ENCODE results near the gene PARVA. TPM values are rescaled to one million over a fixed set of nuclear protein-coding genes. Genes with fewer than 3 reads are reported as not detected.

The PARVA gene
- polyA plus RNA-seq, 2 of the 4 experiments (the other 2 are of a cell fraction): 25.5 to 26.1 TPM

- ChIA-PET CTCF (no interaction called here), POLR2A (no interaction called here)
- no peak for ATAC-seq
- H3K27ac ChIP-seq: no peak overlapping the region
- TF ChIP-seq MAX (IDR thresholded peaks at IDR 0.05): no peak
- peak; percentile 32 to 65; a peak in 2 of 4 replicates for TF ChIP-seq CEBPB (IDR thresholded peaks at IDR 0.05)
- TF ChIP-seq KDM5A (IDR thresholded peaks at IDR 0.05): no peak
- DNase-seq (ENCODE audit: low read depth in 1 of 2, low spot score in 1 of 2): no peak
- FAIRE-seq: no peak
- no peak overlapping the region for H3K4me3 ChIP-seq
- H3K9me3 ChIP-seq: no peaks in the 10 kb centered on the region
- H3K4me2 ChIP-seq: no peak overlapping the region
- H3K4me1 ChIP-seq: peaks cover 7% of the 10 kb centered on the region; the same call in 1 of the 3 replicates
Measured at GRCh38 chr11:12529793-12530192, 152.4 kb downstream of the PARVA start.

GRCh38 chr11:12531020-12531419 lies 153.6 kb downstream of the PARVA start:
- DNase-seq (ENCODE audit: low read depth in 1 of 2, low spot score in 1 of 2) (no peak), FAIRE-seq (no peak), ATAC-seq (no peak)
- Histone ChIP-seq H3K4me3 (no peak overlapping the region), H3K9me3 (no peaks in the 10 kb centered on the region), H3K27ac (no peak overlapping the region), H3K4me1 (peaks cover 7% of the 10 kb centered on the region; the same call in 1 of the 3 replicates), H3K4me2 (no peak overlapping the region)
- POLR2A ChIA-PET: no interaction called here
- TF ChIP-seq ZNF302 (CRISPR knock-in tag; IDR thresholded peaks at IDR 0.05): no peak
- no peak for TF ChIP-seq ZC3H11A (IDR thresholded peaks at IDR 0.05)
- TF ChIP-seq PHF8 (IDR thresholded peaks at IDR 0.05; ENCODE audit: borderline replicate concordance, low read depth): no peak
- 74% methylated on average over 5 of the region's 5 CpGs for WGBS (ENCODE audit: missing lambda C conversion rate)
- CTCF ChIA-PET: no interaction called here

- ATAC-seq (no peak), FAIRE-seq (no peak), DNase-seq (ENCODE audit: low read depth in 1 of 2, low spot score in 1 of 2) (no peak)
- Histone ChIP-seq H3K4me3 (no peak overlapping the region), H3K9me3 (no peaks in the 10 kb centered on the region), H3K27ac (no peak overlapping the region), H3K4me1 (peaks cover 1% of the 10 kb centered on the region; the same call in 1 of the 3 replicates), H3K4me2 (no peak overlapping the region)
- TF ChIP-seq MAX (IDR thresholded peaks at IDR 0.05): no peak
- TF ChIP-seq ATOH8 (CRISPR knock-in tag; IDR thresholded peaks at IDR 0.05; ENCODE audit: low read depth): no peak
- no peak for TF ChIP-seq CEBPB (IDR thresholded peaks at IDR 0.05)
- no peak for TF ChIP-seq RFX5 (IDR thresholded peaks at IDR 0.05)
- TF ChIP-seq HDAC2 (IDR thresholded peaks at IDR 0.05): no peak
- POLR2A ChIA-PET: no interaction called here
- CTCF ChIA-PET: no interaction called here
- WGBS (ENCODE audit: missing lambda C conversion rate): 83% methylated on average over 3 of the region's 3 CpGs
Measured at GRCh38 chr11:12531681-12532080, 154.3 kb downstream of the PARVA start.

GRCh38 chr11:12532580-12532979 lies 155.2 kb downstream of the PARVA start:
- no peak for FAIRE-seq
- no peak for ATAC-seq
- ChIA-PET CTCF (no interaction called here), POLR2A (no interaction called here)
- Histone ChIP-seq H3K4me3 (no peak overlapping the region), H3K9me3 (no peaks in the 10 kb centered on the region), H3K4me2 (no peak overlapping the region), H3K27ac (no peak overlapping the region), H3K4me1 (no peaks in the 10 kb centered on the region)
- 93% methylated on average over 14 of the region's 14 CpGs for WGBS (ENCODE audit: missing lambda C conversion rate)
- TF ChIP-seq MAFK (IDR thresholded peaks at IDR 0.05; ENCODE audit: partially characterized antibody): peak; percentile 34
- TF ChIP-seq MYC (IDR thresholded peaks at IDR 0.05; ENCODE audit: borderline replicate concordance, low read length): no peak
- no peak for DNase-seq (ENCODE audit: low read depth in 1 of 2, low spot score in 1 of 2)

- no peak for DNase-seq (ENCODE audit: low read depth in 1 of 2, low spot score in 1 of 2)
- Histone ChIP-seq H3K27ac (no peak overlapping the region), H3K4me1 (peaks cover 5% of the 10 kb centered on the region), H3K4me3 (no peak overlapping the region), H3K9me3 (no peaks in the 10 kb centered on the region), H3K4me2 (no peak overlapping the region)
- 61% methylated on average over 2 of the region's 2 CpGs for WGBS (ENCODE audit: missing lambda C conversion rate)
- ChIA-PET CTCF (interaction anchor here (0.8 to 1.4 kb wide), 3 partner anchors 9 to 30 kb away, joined by 3 to 5 read pairs (median 3); no protein-coding TSS in a partner anchor), POLR2A (no interaction called here)
- ATAC-seq: no peak
- no peak for FAIRE-seq
- TF ChIP-seq RARB (CRISPR knock-in tag; IDR thresholded peaks at IDR 0.05) (no peak), FOSL2 (IDR thresholded peaks at IDR 0.05) (no peak), FOSL2 (CRISPR knock-in tag; IDR thresholded peaks at IDR 0.05) (no peak), NPAS2 (CRISPR knock-in tag; IDR thresholded peaks at IDR 0.05; ENCODE audit: borderline replicate concordance) (no peak), CBX8 (IDR thresholded peaks at IDR 0.05) (no peak), ATOH8 (CRISPR knock-in tag; IDR thresholded peaks at IDR 0.05; ENCODE audit: low read depth) (no peak), PBX3 (IDR thresholded peaks at IDR 0.05) (no peak), NR3C1 (IDR thresholded peaks at IDR 0.05) (no peak), MYC (IDR thresholded peaks at IDR 0.05; ENCODE audit: borderline replicate concordance, low read length) (no peak), E2F6 (IDR thresholded peaks at IDR 0.05; ENCODE audit: borderline replicate concordance, low read depth) (no peak), BCL3 (IDR thresholded peaks at IDR 0.05) (no peak), MAX (IDR thresholded peaks at IDR 0.05) (no peak)
Measured at GRCh38 chr11:12534549-12534948, 157.2 kb downstream of the PARVA start.

All from A549 (cell line).